Activated CD8-positive, alpha-beta memory T cell treated with anti-CD3 and anti-CD28 coated beads, Interleukin-2, amount 50 U/mL, for 1 hour (primary cell): Measurements from ENCODE around the gene MAPK1.
"Not testable (repeated sequence)": the region's sequence is repeated elsewhere in the genome, so short reads cannot be mapped to it uniquely, and the experiment has no call there.

ENCODE experiments used
- DNase-seq: peaks from one replicate; pipeline ENCODE4 v3.0.0-alpha.2; 2020; ENCODE audit errors: extremely low read depth

Gene MAPK1

GRCh38 chr22:21790849-21791610, 76.4 kb downstream of the MAPK1 start:
- not testable (repeated sequence) for DNase-seq

DNA sequence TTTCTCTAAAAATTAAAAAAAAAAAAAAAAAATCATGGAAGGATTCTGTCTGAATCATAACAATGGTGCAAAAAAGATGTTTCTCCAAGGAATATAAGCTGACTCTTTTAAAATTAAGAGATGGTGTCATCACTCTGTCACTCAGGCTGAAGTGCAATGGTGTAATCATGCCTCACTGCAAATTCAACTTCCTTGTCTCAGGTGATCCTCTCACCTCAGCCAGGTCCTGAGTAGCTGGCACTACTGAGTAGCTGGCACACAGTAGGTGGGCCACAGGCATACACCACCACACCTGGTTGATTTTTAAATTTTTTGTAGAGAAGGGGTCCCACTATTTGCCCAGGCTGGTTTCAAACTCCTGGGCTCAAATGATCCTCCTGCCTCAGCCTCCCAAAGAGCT, 77.1 kb downstream of the MAPK1 start:
- no peak for DNase-seq

DNA sequence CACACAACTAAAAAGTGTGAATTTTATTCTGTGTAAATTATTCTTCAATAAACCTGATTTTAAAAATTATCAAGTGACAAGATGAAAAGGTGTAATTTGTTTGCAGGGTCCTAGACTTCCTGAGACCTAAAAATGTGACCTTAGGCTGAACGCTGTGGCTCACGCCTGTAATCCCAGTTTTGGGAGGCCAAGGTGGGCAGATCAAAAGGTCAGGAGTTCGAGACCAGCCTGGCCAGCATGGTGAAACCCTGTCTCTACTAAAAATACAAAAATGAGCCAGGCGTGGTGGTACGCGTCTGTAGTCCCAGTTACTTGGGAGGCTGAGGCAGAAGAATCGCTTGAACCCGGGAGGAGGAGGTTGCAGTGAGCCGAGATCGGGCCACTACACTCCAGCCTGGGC, 79.9 kb downstream of the MAPK1 start:
- DNase-seq, result not testable (repeated sequence)

GRCh38 chr22:21780259-21780658, 87.2 kb downstream of the MAPK1 start:
- DNase-seq, result no peak

DNA sequence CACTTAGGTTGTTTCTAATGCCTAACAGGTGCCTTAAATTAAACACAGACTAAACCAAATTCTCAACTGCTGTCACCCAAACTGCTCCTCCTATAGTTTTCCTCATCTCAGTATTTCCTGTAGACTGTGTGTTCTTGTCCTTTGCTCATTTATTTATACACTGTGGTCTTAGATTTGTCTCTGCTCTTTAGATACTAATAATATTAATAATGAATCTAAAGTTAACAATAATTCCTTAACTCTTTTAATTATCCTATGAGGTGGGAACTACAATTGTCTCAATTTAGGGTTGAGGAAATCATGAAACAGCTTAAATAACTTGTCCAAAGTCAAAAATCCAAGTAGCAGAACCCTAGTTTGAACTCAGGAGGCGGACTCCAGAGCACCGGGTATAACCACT, 88.0 kb downstream of the MAPK1 start:
- no peak for DNase-seq

GRCh38 chr22:21778705-21779363, 88.6 kb downstream of the MAPK1 start:
- DNase-seq, result no peak

- DNase-seq, result no peak
These were observed 95.8 kb downstream of the MAPK1 start for GRCh38 chr22:21771631-21771976.

- no peak for DNase-seq
These were observed 99.0 kb downstream of the MAPK1 start for GRCh38 chr22:21768435-21768834.

DNA sequence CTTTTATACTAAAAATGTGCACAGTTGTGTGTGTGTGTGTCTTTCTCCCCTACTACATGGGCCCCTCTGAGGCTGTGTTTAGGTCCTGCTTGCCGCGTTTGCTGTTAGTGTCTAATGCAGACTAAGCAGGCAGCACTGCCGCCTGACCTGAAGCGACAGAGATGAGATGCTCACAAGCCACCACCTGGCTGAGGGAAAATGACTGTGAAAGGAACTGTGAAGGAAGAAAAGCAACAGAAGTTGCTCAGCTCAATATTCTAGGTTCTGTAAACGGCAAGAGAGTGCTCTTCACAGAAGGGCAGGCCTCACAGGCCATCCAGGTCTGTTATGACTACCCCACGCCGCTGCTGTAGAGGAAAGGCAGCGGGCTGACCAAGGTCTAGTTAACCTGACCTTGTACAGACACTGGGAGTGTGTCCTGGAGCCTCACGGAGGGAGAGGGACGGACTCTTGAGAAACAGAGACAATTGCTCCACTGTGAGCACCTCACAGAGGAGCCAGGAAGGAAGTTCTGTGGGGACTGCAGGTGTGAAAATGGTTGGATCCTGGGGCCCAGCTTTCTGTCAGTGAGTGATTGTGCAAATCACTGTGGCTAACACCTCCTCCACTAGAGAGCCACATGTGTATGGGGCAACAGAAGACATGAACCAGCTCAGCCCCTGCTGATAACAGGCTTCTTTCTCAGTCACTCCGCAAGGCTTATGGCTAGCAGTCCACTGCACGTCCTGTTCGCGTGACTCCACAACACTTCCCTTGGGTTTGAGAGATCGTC, 100.6 kb downstream of the MAPK1 start:
- DNase-seq, result no peak

GRCh38 chr22:21765909-21766529, 101.4 kb downstream of the MAPK1 start:
- no peak for DNase-seq

DNA sequence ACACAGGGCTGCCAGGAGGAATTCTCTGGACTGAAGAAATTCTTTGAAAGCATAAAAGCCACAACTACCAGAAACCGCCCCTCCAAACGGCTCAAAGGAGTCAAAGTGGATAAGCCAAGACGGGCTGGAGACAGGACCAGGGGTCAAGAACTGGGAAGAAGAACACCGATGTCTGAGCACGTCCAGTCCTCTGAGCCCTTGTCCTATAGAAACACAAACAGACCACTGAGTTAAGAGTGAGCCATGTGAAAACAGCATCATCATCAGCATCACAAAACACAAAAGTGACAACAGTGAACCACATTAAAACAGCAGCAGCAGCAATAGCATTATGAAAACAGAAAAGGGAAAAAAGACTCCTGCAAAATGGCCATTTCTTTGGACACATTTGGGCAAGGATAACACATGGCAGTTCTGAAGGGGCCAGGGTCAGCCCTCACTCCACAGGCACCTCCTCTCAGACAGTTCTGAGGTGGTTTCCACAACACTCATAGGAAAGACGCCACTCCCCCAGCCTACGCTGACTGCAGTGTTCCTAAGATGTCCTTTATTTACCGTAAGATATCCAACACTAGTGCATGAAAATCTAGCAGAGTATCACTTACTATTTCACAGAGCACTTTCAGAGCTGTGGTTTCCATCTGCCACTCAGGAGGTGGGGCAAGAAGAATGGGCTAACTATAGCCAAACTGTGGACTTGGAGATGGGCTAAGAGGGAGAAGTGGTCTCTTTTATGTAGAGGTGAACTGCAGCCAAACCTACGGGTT, 103.2 kb downstream of the MAPK1 start:
- no peak for DNase-seq

- no peak for DNase-seq
These were observed 104.5 kb downstream of the MAPK1 start for GRCh38 chr22:21762712-21763581.

GRCh38 chr22:21761994-21762680, 105.3 kb downstream of the MAPK1 start:
- no peak for DNase-seq

- DNase-seq, result no peak
These were observed 106.4 kb downstream of the MAPK1 start for GRCh38 chr22:21761086-21761485.

DNA sequence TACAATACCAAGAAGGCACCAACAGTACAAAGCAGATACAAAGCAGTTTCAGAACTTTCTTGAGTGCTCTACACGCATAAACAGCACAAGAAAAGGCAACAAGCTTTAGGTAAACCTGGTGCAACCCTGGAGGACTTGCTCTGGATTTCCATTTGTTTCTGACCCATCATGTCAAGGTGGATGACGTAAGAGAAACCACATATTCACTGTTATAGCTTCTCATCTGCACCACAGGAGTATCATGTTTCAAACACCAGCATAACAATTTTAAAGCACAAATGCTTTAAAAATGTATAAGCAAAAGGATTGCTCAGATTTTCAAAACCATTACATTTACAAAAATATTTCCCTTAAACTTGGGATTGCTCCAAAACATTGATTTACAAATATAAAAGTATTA, 106.8 kb downstream of the MAPK1 start:
- no peak for DNase-seq

GRCh38 chr22:21759646-21760376, 107.6 kb downstream of the MAPK1 start:
- no peak for DNase-seq

GRCh38 chr22:21759093-21759492, 108.4 kb downstream of the MAPK1 start:
- no peak for DNase-seq

DNA sequence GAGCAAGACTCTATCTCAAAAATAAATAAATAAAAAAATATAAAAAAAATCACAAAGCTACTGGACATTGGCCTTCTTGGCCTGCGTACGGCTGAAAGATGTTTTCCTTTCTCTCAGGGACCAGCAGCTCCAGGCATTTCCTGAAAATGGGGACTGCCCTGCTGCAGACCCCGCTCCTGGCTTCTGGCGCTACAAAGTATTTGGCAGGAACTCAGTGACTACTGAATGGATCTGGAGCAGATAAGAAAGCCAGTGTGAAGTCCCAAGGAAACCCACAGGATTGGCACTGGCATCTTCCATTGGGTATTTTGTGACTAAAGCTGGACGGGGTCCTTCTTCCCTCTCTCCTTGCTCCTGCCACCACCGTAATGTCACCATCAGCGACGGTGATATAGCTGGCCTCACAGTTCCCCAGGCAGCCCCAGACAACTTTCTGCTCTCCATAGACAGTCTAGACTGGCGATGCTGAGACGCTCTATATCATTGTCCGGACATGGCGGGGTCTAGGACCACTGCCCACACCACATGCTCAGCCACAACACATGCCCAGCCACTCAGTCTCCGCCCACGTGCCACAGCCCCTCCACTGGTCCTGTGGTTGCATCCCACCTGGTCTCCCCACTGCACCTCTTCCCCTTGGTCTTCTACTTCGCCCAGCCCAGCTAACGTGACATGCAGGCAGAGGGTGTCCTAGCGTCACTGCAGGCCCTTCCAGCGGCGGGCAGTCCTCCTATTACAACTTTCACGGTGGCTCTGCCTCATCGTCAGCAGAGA, 109.2 kb downstream of the MAPK1 start:
- no peak for DNase-seq
